H9 (cell line): Measurements from ENCODE around the gene MSL3B.
A peak's percentile ranks its signal among the peaks of the same experiment; 100 is the strongest.

Source experiments
- DNase-seq: peaks from one replicate; pipeline ENCODE4 v3.0.0-alpha.2; 2017
- H2AFZ ChIP-seq: one replicate; pipeline ENCODE4 v1.6.1; 2013; ENCODE audit warnings: mild to moderate bottlenecking, low read length, control low read depth, moderate library complexity
- H2AK5ac ChIP-seq: 2 replicates; pipeline ENCODE4 v1.6.1; 2013; ENCODE audit warnings: low read length, control low read depth, mixed read lengths; ENCODE audit not compliant: insufficient read length
- H2BK120ac ChIP-seq: one replicate; pipeline ENCODE4 v1.6.1; 2013; ENCODE audit warnings: low read depth, mild to moderate bottlenecking, low read length, control low read depth, inconsistent platforms; ENCODE audit not compliant: poor library complexity, severe bottlenecking
- H2BK12ac ChIP-seq: 2 replicates; pipeline ENCODE4 v1.6.1; 2013; ENCODE audit warnings: low read length, control low read depth, mixed read lengths, low read depth; ENCODE audit not compliant: insufficient read length
- H2BK15ac ChIP-seq: 2 replicates; pipeline ENCODE4 v1.6.1; 2013; ENCODE audit warnings: low read depth, low read length, control low read depth
- H2BK20ac ChIP-seq: one replicate; pipeline ENCODE4 v1.6.1; 2013; ENCODE audit warnings: low read depth, mild to moderate bottlenecking, low read length, control low read depth, inconsistent platforms; ENCODE audit not compliant: poor library complexity, severe bottlenecking
- H2BK5ac ChIP-seq: 2 replicates; pipeline ENCODE4 v1.6.1; 2013; ENCODE audit warnings: low read length, control low read depth, mixed read lengths; ENCODE audit not compliant: insufficient read length
- H3K14ac ChIP-seq: 2 replicates; pipeline ENCODE4 v1.6.1; 2013; ENCODE audit warnings: low read length, control low read depth; ENCODE audit not compliant: insufficient read depth
- H3K18ac ChIP-seq: 2 replicates; pipeline ENCODE4 v1.6.1; 2013; ENCODE audit warnings: low read depth, mild to moderate bottlenecking, mixed read lengths, low read length, control low read depth; ENCODE audit not compliant: insufficient read length
- H3K23ac ChIP-seq: 2 replicates; pipeline ENCODE4 v1.6.1; 2013; ENCODE audit warnings: low read length, control low read depth, mixed read lengths, low read depth; ENCODE audit not compliant: insufficient read length
- H3K23me2 ChIP-seq: 2 replicates; pipeline ENCODE4 v1.6.1; 2013; ENCODE audit warnings: low read depth, mild to moderate bottlenecking, mixed read lengths, low read length, control low read depth; ENCODE audit not compliant: insufficient read length, poor library complexity, severe bottlenecking
- H3K27ac ChIP-seq: 2 replicates; pipeline ENCODE4 v1.5.1; 2013; ENCODE audit warnings: low read length, control low read depth, mixed read lengths, low read depth; ENCODE audit not compliant: insufficient read length
- H3K27me3 ChIP-seq: 2 replicates; pipeline ENCODE4 v1.6.1; 2013; ENCODE audit warnings: low read length, control low read depth, inconsistent platforms; ENCODE audit not compliant: insufficient read depth
- H3K4ac ChIP-seq: 2 replicates; pipeline ENCODE4 v1.6.1; 2013; ENCODE audit warnings: low read depth, mild to moderate bottlenecking, control low read depth, inconsistent platforms, low read length, moderate library complexity
- H3K4me1 ChIP-seq: 2 replicates; pipeline ENCODE4 v1.6.1; 2013; ENCODE audit warnings: low read length, control low read depth, inconsistent platforms; ENCODE audit not compliant: insufficient read depth
- H3K4me2 ChIP-seq: 2 replicates; pipeline ENCODE4 v1.6.1; 2013; ENCODE audit warnings: low read length, control low read depth, mixed read lengths; ENCODE audit not compliant: insufficient read length, insufficient read depth
- H3K56ac ChIP-seq: 2 replicates; pipeline ENCODE4 v1.6.1; 2013; ENCODE audit warnings: low read depth, mild to moderate bottlenecking, mixed read lengths, low read length, control low read depth; ENCODE audit not compliant: insufficient read length
- H3K79me1 ChIP-seq: 2 replicates; pipeline ENCODE4 v1.6.1; 2013; ENCODE audit warnings: low read depth, mild to moderate bottlenecking, moderate library complexity, low read length, control low read depth, inconsistent platforms; ENCODE audit not compliant: insufficient read depth, poor library complexity, severe bottlenecking
- H3K79me2 ChIP-seq: 2 replicates; pipeline ENCODE4 v1.6.1; 2013; ENCODE audit warnings: low read length, control low read depth, inconsistent platforms; ENCODE audit not compliant: insufficient read depth
- H3K9ac ChIP-seq: 2 replicates; pipeline ENCODE4 v1.6.1; 2013; ENCODE audit warnings: low read length, control low read depth, mixed read lengths; ENCODE audit not compliant: insufficient read length; ENCODE audit errors: extremely low read depth
- H3K9me3 ChIP-seq: one replicate; pipeline ENCODE4 v1.6.1; 2013; ENCODE audit warnings: low read depth, low read length, inconsistent platforms; ENCODE audit not compliant: control insufficient read depth
- H3T11ph ChIP-seq: one replicate; pipeline ENCODE4 v1.6.1; 2013; ENCODE audit warnings: mild to moderate bottlenecking, low read length, control low read depth, inconsistent platforms
- H4K20me1 ChIP-seq: one replicate; pipeline ENCODE4 v1.6.1; 2013; ENCODE audit not compliant: control insufficient read depth, insufficient read length, insufficient read depth
- H4K5ac ChIP-seq: 2 replicates; pipeline ENCODE4 v1.6.1; 2013; ENCODE audit warnings: low read depth, mild to moderate bottlenecking, mixed read lengths, low read length, control low read depth; ENCODE audit not compliant: insufficient read length
- H4K8ac ChIP-seq: replicated peaks from 2 replicates; pipeline ENCODE4 v1.6.1; 2013; ENCODE audit warnings: low read length, control low read depth, mixed read lengths, low read depth; ENCODE audit not compliant: insufficient read length
- H4K91ac ChIP-seq: 2 replicates; pipeline ENCODE4 v1.6.1; 2013; ENCODE audit warnings: low read depth, mild to moderate bottlenecking, moderate library complexity, mixed read lengths, low read length, control low read depth; ENCODE audit not compliant: insufficient read length
- H3K27ac Mint-ChIP-seq, 3 experiments: 2 replicates in 2 of 3; 3 replicates in 1 of 3; pipeline ENCODE4 v1.8.0; 2020 to 2021; ENCODE audit warnings: mixed read lengths in 3 of 3, mild to moderate bottlenecking in 1 of 3, moderate library complexity in 1 of 3
- H3K27me3 Mint-ChIP-seq: 2 replicates; pipeline ENCODE4 v1.8.0; 2021; ENCODE audit warnings: low read depth, mild to moderate bottlenecking, moderate library complexity, mixed read lengths
- H3K36me3 Mint-ChIP-seq, 3 experiments: 2 replicates in 2 of 3; 3 replicates in 1 of 3; pipeline ENCODE4 v1.8.0; 2020 to 2021; ENCODE audit warnings: low read depth in 3 of 3, mixed read lengths in 3 of 3; ENCODE audit not compliant: insufficient read depth in 1 of 3
- H3K4me1 Mint-ChIP-seq, 2 experiments: 2 replicates each; pipeline ENCODE4 v1.8.0; 2020; ENCODE audit warnings: mixed read lengths in 2 of 2
- H3K4me3 Mint-ChIP-seq, 2 experiments: 2 replicates in 1 of 2; 3 replicates in 1 of 2; pipeline ENCODE4 v1.8.0; 2020 to 2021; ENCODE audit warnings: mild to moderate bottlenecking in 2 of 2, mixed read lengths in 2 of 2, moderate library complexity in 1 of 2
- H3K9me3 Mint-ChIP-seq, 2 experiments: 2 replicates in 1 of 2; 3 replicates in 1 of 2; pipeline ENCODE4 v1.8.0; 2020; ENCODE audit warnings: mild to moderate bottlenecking in 2 of 2, mixed read lengths in 2 of 2, moderate library complexity in 1 of 2
- CTCF ChIP-seq: fragments of 200-600 bp; sonication (generic); conservative IDR thresholded peaks from 3 replicates; pipeline ENCODE4 v1.8.0; 2021; ENCODE audit warnings: antibody characterized with exemption, mild to moderate bottlenecking
- WGBS: extraction: QIAGEN DNeasy Blood & Tissue Kit; methylation state at CpG from one replicate; pipeline ENCODE4 v1.1.7; 2013; ENCODE audit warnings: missing lambda C conversion rate, low lambda C conversion rate, mixed read lengths; ENCODE audit not compliant: insufficient read length; ENCODE audit errors: extremely low coverage; 5-methylcytosine and 5-hydroxymethylcytosine counted together

The MSL3B gene

GRCh38 chr2:233855345-233855744, 12.8 kb downstream of the MSL3B start:
- no peak overlapping the region for H3T11ph ChIP-seq
- no peak overlapping the region for H3K56ac ChIP-seq
- no peaks in the 10 kb centered on the region for H3K9me3 ChIP-seq
- H3K27ac Mint-ChIP-seq: no peak overlapping the region; a peak in 1 of 7 replicates
- H3K4ac ChIP-seq: no peak overlapping the region
- H3K27me3 ChIP-seq: no peaks in the 10 kb centered on the region
- WGBS: no CpG with 5 or more reads among the region's 5 CpGs
- no peak overlapping the region for H2BK5ac ChIP-seq
- H2BK120ac ChIP-seq: no peak overlapping the region
- H3K9ac ChIP-seq: no peak overlapping the region
- peaks cover 28 to 31% of the 10 kb centered on the region in 2 experiments for H3K4me1 Mint-ChIP-seq
- no peak overlapping the region for H3K27ac ChIP-seq
- TF ChIP-seq CTCF: no peak
- H2AK5ac ChIP-seq: no peak overlapping the region
- no peaks in the 10 kb centered on the region; the same call in 1 of the 2 replicates for H3K27me3 Mint-ChIP-seq
- H3K23ac ChIP-seq: no peak overlapping the region
- peaks cover 22 to 27% (median 24%) of the 10 kb centered on the region in 3 experiments; a peak in 6 of 7 replicates for H3K36me3 Mint-ChIP-seq
- H2BK12ac ChIP-seq: no peak overlapping the region
- H4K20me1 ChIP-seq: no peaks in the 10 kb centered on the region
- no peak overlapping the region for H2BK15ac ChIP-seq
- H4K5ac ChIP-seq: no peak overlapping the region
- H3K14ac ChIP-seq: no peak overlapping the region
- peak overlapping the region; percentile 83 for H3K4me2 ChIP-seq
- no peaks in the 10 kb centered on the region; a peak in 1 of 5 replicates for H3K9me3 Mint-ChIP-seq
- peaks cover 25% of the 10 kb centered on the region; the same call in 1 of the 2 replicates for H3K79me2 ChIP-seq
- H2BK20ac ChIP-seq: no peak overlapping the region
- no peak overlapping the region for H3K18ac ChIP-seq
- no peak overlapping the region for H4K8ac ChIP-seq
- H4K91ac ChIP-seq: no peak overlapping the region
- peaks cover 2% of the 10 kb centered on the region; the same call in 1 of the 2 replicates for H3K4me1 ChIP-seq
- peaks cover 11% of the 10 kb centered on the region for H3K23me2 ChIP-seq
- no peak for DNase-seq
- H2AFZ ChIP-seq: no peak overlapping the region
- peaks cover 3% of the 10 kb centered on the region for H3K79me1 ChIP-seq
- H3K4me3 Mint-ChIP-seq: peak overlapping the region; percentile 95 to 99
